HEK293 (cell line): ENCODE measurements around the gene OR1M1.

Experiments used
- GFI1B ChIP-seq: fragments of 450-650 bp; formaldehyde crosslinking; IDR thresholded peaks from 2 replicates; pipeline ENCODE4 v1.5.1; 2016; ENCODE audit warnings: missing biosample characterization, missing genetic modification characterization
- HIC1 ChIP-seq: fragments of 450-650 bp; formaldehyde crosslinking; IDR thresholded peaks from 2 replicates; pipeline ENCODE4 v1.5.1; 2016; ENCODE audit warnings: missing biosample characterization, missing genetic modification characterization
- KLF9 ChIP-seq: fragments of 450-650 bp; formaldehyde crosslinking; IDR thresholded peaks from 2 replicates; pipeline ENCODE4 v1.5.1; 2016; ENCODE audit warnings: missing biosample characterization, missing genetic modification characterization, low read depth
- PATZ1 ChIP-seq: fragments of 450-650 bp; formaldehyde crosslinking; IDR thresholded peaks from 2 replicates; pipeline ENCODE4 v1.5.1; 2016; ENCODE audit warnings: missing biosample characterization, missing genetic modification characterization
- RBAK ChIP-seq: fragments of 450-650 bp; formaldehyde crosslinking; IDR thresholded peaks from 2 replicates; pipeline ENCODE4 v1.5.1; 2016; ENCODE audit warnings: missing biosample characterization, missing genetic modification characterization
- REPIN1 ChIP-seq: fragments of 450-650 bp; formaldehyde crosslinking; IDR thresholded peaks from 2 replicates; pipeline ENCODE4 v1.5.1; 2017; ENCODE audit warnings: missing biosample characterization, missing genetic modification characterization, low read depth
- REST ChIP-seq: fragments of 450-650 bp; formaldehyde crosslinking; IDR thresholded peaks from 2 replicates; pipeline ENCODE4 v1.5.1; 2016; ENCODE audit warnings: missing biosample characterization, missing genetic modification characterization
- ZBTB20 ChIP-seq: fragments of 450-650 bp; formaldehyde crosslinking; IDR thresholded peaks from 2 replicates; pipeline ENCODE4 v1.5.1; 2016; ENCODE audit warnings: missing biosample characterization, missing genetic modification characterization
- ZBTB26 ChIP-seq: fragments of 450-650 bp; formaldehyde crosslinking; optimal IDR thresholded peaks from 2 replicates; pipeline ENCODE3; 2016; ENCODE audit warnings: missing biosample characterization, mild to moderate bottlenecking, missing genetic modification characterization
- ZNF133 ChIP-seq: fragments of 450-650 bp; formaldehyde crosslinking; IDR thresholded peaks from 2 replicates; pipeline ENCODE4 v1.5.1; 2016; ENCODE audit warnings: missing biosample characterization, missing genetic modification characterization
- ZNF148 ChIP-seq: fragments of 450-650 bp; formaldehyde crosslinking; IDR thresholded peaks from 2 replicates; pipeline ENCODE4 v1.5.0; 2017; ENCODE audit warnings: missing biosample characterization, missing genetic modification characterization, borderline replicate concordance
- ZNF174 ChIP-seq: fragments of 450-650 bp; formaldehyde crosslinking; IDR thresholded peaks from 2 replicates; pipeline ENCODE4 v1.5.0; 2017; ENCODE audit warnings: missing biosample characterization, mild to moderate bottlenecking, missing genetic modification characterization
- ZNF24 ChIP-seq: fragments of 450-650 bp; formaldehyde crosslinking; IDR thresholded peaks from 2 replicates; pipeline ENCODE4 v1.5.1; 2016; ENCODE audit warnings: missing biosample characterization, missing genetic modification characterization
- ZNF335 ChIP-seq: fragments of 450-650 bp; formaldehyde crosslinking; conservative IDR thresholded peaks from 2 replicates; pipeline ENCODE4 v1.5.1; 2016; ENCODE audit warnings: missing biosample characterization, missing genetic modification characterization
- ZNF341 ChIP-seq: fragments of 450-650 bp; formaldehyde crosslinking; IDR thresholded peaks from 2 replicates; pipeline ENCODE4; 2016; ENCODE audit warnings: low read depth, missing biosample characterization, missing genetic modification characterization
- ZNF362 ChIP-seq: fragments of 450-650 bp; formaldehyde crosslinking; IDR thresholded peaks from 2 replicates; pipeline ENCODE4 v1.5.1; 2016; ENCODE audit warnings: missing biosample characterization, missing genetic modification characterization
- ZNF398 ChIP-seq: fragments of 450-650 bp; formaldehyde crosslinking; IDR thresholded peaks from 2 replicates; pipeline ENCODE4 v1.5.1; 2017; ENCODE audit warnings: missing biosample characterization, missing genetic modification characterization
- ZNF558 ChIP-seq: fragments of 450-650 bp; formaldehyde crosslinking; IDR thresholded peaks from 2 replicates; pipeline ENCODE4 v1.5.1; 2016; ENCODE audit warnings: missing biosample characterization, missing genetic modification characterization
- ZNF610 ChIP-seq: fragments of 450-650 bp; formaldehyde crosslinking; IDR thresholded peaks from 2 replicates; pipeline ENCODE4 v1.5.1; 2016; ENCODE audit warnings: missing biosample characterization, missing genetic modification characterization, borderline replicate concordance
- ZNF692 ChIP-seq: fragments of 450-650 bp; formaldehyde crosslinking; IDR thresholded peaks from 2 replicates; pipeline ENCODE4 v1.5.1; 2016; ENCODE audit warnings: missing biosample characterization, missing genetic modification characterization
- ZSCAN30 ChIP-seq: fragments of 450-650 bp; IDR thresholded peaks from 2 replicates; pipeline ENCODE4 v1.5.1; 2018; ENCODE audit warnings: missing biosample characterization, mild to moderate bottlenecking, missing genetic modification characterization, moderate library complexity

Gene OR1M1

GRCh38 chr19:9075064-9075949 is 11.6 kb upstream of the OR1M1 start (continued):
- peak; percentile 97 for TF ChIP-seq HIC1 (tag by site-specific recombination)
- TF ChIP-seq ZNF24: 0 out of 2 replicates have a peak, but pooled peaks have one; percentile 67
- TF ChIP-seq ZBTB20 (tag by site-specific recombination): no peak; the same call in 1 of the 2 replicates
- peak; percentile 99 for TF ChIP-seq ZNF398
- TF ChIP-seq ZNF341: peak; percentile 87
- TF ChIP-seq ZNF692 (tag by site-specific recombination): peak; percentile 58; the same call in 1 of the 2 replicates
- TF ChIP-seq GFI1B (tag by site-specific recombination): no peak
- TF ChIP-seq KLF9: no peak
- no peak for TF ChIP-seq ZNF174 (tag by site-specific recombination)
- TF ChIP-seq ZNF335 (tag by site-specific recombination): no peak
- no peak for TF ChIP-seq RBAK
- TF ChIP-seq REST (tag by site-specific recombination): no peak
- no peak for TF ChIP-seq ZNF133 (tag by site-specific recombination)
- peak; percentile 98 for TF ChIP-seq PATZ1
- no peak for TF ChIP-seq REPIN1 (tag by site-specific recombination)
- TF ChIP-seq ZBTB26 (tag by site-specific recombination): no peak
- no peak for TF ChIP-seq ZSCAN30
- TF ChIP-seq ZNF558 (tag by site-specific recombination): 0 out of 2 replicates have a peak, but pooled peaks have one; percentile 19
- TF ChIP-seq ZNF610 (tag by site-specific recombination): no peak
- TF ChIP-seq ZNF148 (tag by site-specific recombination): no peak
- TF ChIP-seq ZNF362: no peak
